ENCODE measurements around the gene IL20RA.

DNA sequence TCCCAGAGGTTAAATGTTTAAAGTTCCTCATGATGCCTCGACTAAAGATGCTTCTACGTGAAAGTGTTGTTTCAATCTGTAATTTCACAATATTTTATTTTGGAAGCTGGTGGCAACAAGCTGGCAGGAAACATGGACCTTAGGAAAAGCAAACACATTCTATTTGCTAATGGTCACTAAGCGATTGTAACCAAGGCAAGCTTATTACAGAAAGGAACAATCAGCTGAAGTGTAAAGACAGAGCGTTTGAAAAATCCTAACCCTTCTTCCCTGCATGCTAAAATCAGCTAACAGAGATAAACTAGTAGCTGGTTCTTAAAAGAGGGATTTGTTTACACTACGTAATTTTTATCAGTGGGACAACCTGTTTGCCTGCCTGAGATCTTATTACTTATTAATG is 50.0 kb downstream of the IL20RA start:
- TF ChIP-seq, protein P1, sequence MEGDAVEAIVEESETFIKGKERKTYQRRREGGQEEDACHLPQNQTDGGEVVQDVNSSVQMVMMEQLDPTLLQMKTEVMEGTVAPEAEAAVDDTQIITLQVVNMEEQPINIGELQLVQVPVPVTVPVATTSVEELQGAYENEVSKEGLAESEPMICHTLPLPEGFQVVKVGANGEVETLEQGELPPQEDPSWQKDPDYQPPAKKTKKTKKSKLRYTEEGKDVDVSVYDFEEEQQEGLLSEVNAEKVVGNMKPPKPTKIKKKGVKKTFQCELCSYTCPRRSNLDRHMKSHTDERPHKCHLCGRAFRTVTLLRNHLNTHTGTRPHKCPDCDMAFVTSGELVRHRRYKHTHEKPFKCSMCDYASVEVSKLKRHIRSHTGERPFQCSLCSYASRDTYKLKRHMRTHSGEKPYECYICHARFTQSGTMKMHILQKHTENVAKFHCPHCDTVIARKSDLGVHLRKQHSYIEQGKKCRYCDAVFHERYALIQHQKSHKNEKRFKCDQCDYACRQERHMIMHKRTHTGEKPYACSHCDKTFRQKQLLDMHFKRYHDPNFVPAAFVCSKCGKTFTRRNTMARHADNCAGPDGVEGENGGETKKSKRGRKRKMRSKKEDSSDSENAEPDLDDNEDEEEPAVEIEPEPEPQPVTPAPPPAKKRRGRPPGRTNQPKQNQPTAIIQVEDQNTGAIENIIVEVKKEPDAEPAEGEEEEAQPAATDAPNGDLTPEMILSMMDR (IDR thresholded peaks at IDR 0.05): no peak
- TF ChIP-seq POLR2A (IDR thresholded peaks at IDR 0.05): no peak

Data from ovary (tissue), 3 donors.